Measurements from ENCODE around the gene TTC27.

GRCh38 chr2:32721376-32721775 lies 93.5 kb downstream of the TTC27 start:
- TF ChIP-seq CTCF (IDR thresholded peaks at IDR 0.05; ENCODE audit: poor library complexity, severe bottlenecking): no peak
- TF ChIP-seq EZH2 (IDR thresholded peaks at IDR 0.05; ENCODE audit: borderline replicate concordance, insufficient read depth, low read length, poor library complexity, severe bottlenecking): no peak
- TF ChIP-seq MXI1 (conservative IDR thresholded peaks at IDR 0.05; ENCODE audit: poor library complexity, severe bottlenecking): no peak
- TF ChIP-seq EP300 (conservative IDR thresholded peaks at IDR 0.05; ENCODE audit: poor library complexity, severe bottlenecking): no peak
- no peak for TF ChIP-seq TAF1 (IDR thresholded peaks at IDR 0.05; ENCODE audit: low read depth)

All from neural cell (in vitro differentiated cells).